Activated CD4-positive, alpha-beta T cell treated with anti-CD3 and anti-CD28 coated beads, Interleukin-2, Interleukin-4, amounts not matched to agents 100 ng/mL and 50 ng/mL, durations not matched to agents 16 hours and 8 hours (primary cell): ENCODE results near the gene PRKN.

Experiments used
- DNase-seq: peaks from one replicate; pipeline ENCODE4 v3.0.0-alpha.2; 2020; ENCODE audit warnings: low spot score

PRKN gene

GRCh38 chr6:161954699-161955276 lies 772.8 kb downstream of the PRKN start:
- DNase-seq: no peak

- DNase-seq: no peak
Measured at GRCh38 chr6:161954077-161954476, 773.5 kb downstream of the PRKN start.

GRCh38 chr6:161951126-161951525 lies 776.4 kb downstream of the PRKN start:
- DNase-seq: no peak

GRCh38 chr6:161949531-161949930 lies 778.0 kb downstream of the PRKN start:
- DNase-seq: no peak

GRCh38 chr6:161948462-161948861 lies 779.1 kb downstream of the PRKN start:
- DNase-seq: no peak

GRCh38 chr6:161947371-161947770 lies 780.2 kb downstream of the PRKN start:
- DNase-seq: no peak

GRCh38 chr6:161946461-161946860 lies 781.1 kb downstream of the PRKN start:
- no peak for DNase-seq

GRCh38 chr6:161943561-161943960 lies 784.0 kb downstream of the PRKN start:
- DNase-seq: no peak

- DNase-seq: no peak
Measured at GRCh38 chr6:161941565-161941964, 786.0 kb downstream of the PRKN start.

- no peak for DNase-seq
Measured at GRCh38 chr6:161940519-161940918, 787.0 kb downstream of the PRKN start.

- no peak for DNase-seq
Measured at GRCh38 chr6:161926324-161926723, 801.2 kb downstream of the PRKN start.

- DNase-seq: no peak
Measured at GRCh38 chr6:161924516-161925116, 803.0 kb downstream of the PRKN start.

- DNase-seq: peak; percentile 4
Measured at GRCh38 chr6:161922631-161923119, 804.9 kb downstream of the PRKN start.

GRCh38 chr6:161921602-161922395 lies 805.8 kb downstream of the PRKN start:
- no peak for DNase-seq

- no peak for DNase-seq
Measured at GRCh38 chr6:161919691-161920090, 807.9 kb downstream of the PRKN start.

- no peak for DNase-seq
Measured at GRCh38 chr6:161918628-161919205, 808.8 kb downstream of the PRKN start.

- no peak for DNase-seq
Measured at GRCh38 chr6:161918109-161918531, 809.4 kb downstream of the PRKN start.

- DNase-seq: no peak
Measured at GRCh38 chr6:161917645-161918044, 809.9 kb downstream of the PRKN start.

GRCh38 chr6:161915456-161915964 lies 812.1 kb downstream of the PRKN start:
- DNase-seq: no peak

GRCh38 chr6:161908872-161909271 lies 818.7 kb downstream of the PRKN start:
- no peak for DNase-seq

GRCh38 chr6:161906571-161906970 lies 821.0 kb downstream of the PRKN start:
- no peak for DNase-seq

GRCh38 chr6:161903584-161904212 lies 823.9 kb downstream of the PRKN start:
- no peak for DNase-seq
